PC-3 (cell line): ENCODE results near the gene STX12. TPM values are rescaled to one million over a fixed set of nuclear protein-coding genes. Genes with fewer than 3 reads are reported as not detected.

Source experiments
- ATAC-seq: fragments of 200-7000 bp; cut with Tn5 transposase; 2 replicates; pipeline ENCODE4 v1.9.1; 2020; ENCODE audit warnings: mild to moderate bottlenecking, moderate library complexity
- BruUV-seq: library from RNA; stranded (reverse); fragments of 400-500 nt; replicated peaks from 2 replicates; lab custom pipeline; 2021; lab: Mats Ljungman, UMichigan
- CTCF ChIA-PET: fragments of 300-600 bp; sonication (Branson Sonifier 250); formaldehyde crosslinking; loops from one replicate; lab custom pipeline; 2022; ENCODE audit warnings: antibody characterized with exemption; lab: Charles Lee
- POLR2A ChIA-PET: fragments of 300-600 bp; sonication (Branson Sonifier 250); formaldehyde crosslinking; loops from one replicate; lab custom pipeline; 2022; ENCODE audit warnings: antibody characterized with exemption; ENCODE audit not compliant: unreplicated experiment; lab: Charles Lee
- DNase-seq: peaks from one replicate; pipeline ENCODE4 v3.0.0-alpha.2; 2015
- H2AFZ ChIP-seq: fragments of 300-600 bp; sonication (generic); 2 replicates; pipeline ENCODE4 v1.6.0; 2016; ENCODE audit warnings: antibody characterized with exemption, low read length
- H3F3A ChIP-seq: fragments of 300-600 bp; sonication (generic); one replicate; pipeline ENCODE4 v1.6.0; 2017; ENCODE audit warnings: antibody characterized with exemption, low read length, control low read depth, mild to moderate bottlenecking; ENCODE audit not compliant: unreplicated experiment
- H3K27ac ChIP-seq: fragments of 300-600 bp; sonication (generic); 2 replicates; pipeline ENCODE4 v1.5.1; 2016; ENCODE audit warnings: mild to moderate bottlenecking, low read length
- H3K27me3 ChIP-seq: fragments of 300-600 bp; sonication (generic); 2 replicates; pipeline ENCODE4 v1.6.1; 2016; ENCODE audit warnings: low read length, mixed read lengths
- H3K36me3 ChIP-seq: fragments of 300-600 bp; sonication (generic); 2 replicates; pipeline ENCODE4 v1.6.1; 2016; ENCODE audit warnings: low read depth, mixed run types, low read length, mixed read lengths
- H3K4me1 ChIP-seq: fragments of 300-600 bp; sonication (generic); 2 replicates; pipeline ENCODE4 v1.5.1; 2016; ENCODE audit warnings: low read length; ENCODE audit not compliant: insufficient read depth
- H3K4me2 ChIP-seq: fragments of 300-600 bp; sonication (generic); 2 replicates; pipeline ENCODE4 v1.6.0; 2016; ENCODE audit warnings: low read length
- H3K4me3 ChIP-seq: fragments of 300-600 bp; sonication (generic); 2 replicates; pipeline ENCODE4 v1.5.1; 2016; ENCODE audit warnings: mild to moderate bottlenecking, low read length, mixed read lengths
- H3K79me2 ChIP-seq: fragments of 300-600 bp; sonication (generic); 2 replicates; pipeline ENCODE4 v1.6.1; 2017; ENCODE audit warnings: low read length, mixed read lengths
- H3K9ac ChIP-seq: fragments of 300-600 bp; sonication (generic); 2 replicates; pipeline ENCODE4 v1.6.0; 2016; ENCODE audit warnings: mild to moderate bottlenecking, low read length
- H3K9me2 ChIP-seq: fragments of 300-600 bp; sonication (generic); replicated peaks from 2 replicates; pipeline ENCODE4 v1.6.1; 2016; ENCODE audit warnings: mixed run types, low read length, mixed read lengths
- H3K9me3 ChIP-seq: fragments of 300-600 bp; sonication (generic); 2 replicates; pipeline ENCODE4 v1.6.1; 2016; ENCODE audit warnings: low read length, mixed read lengths
- H4K20me1 ChIP-seq: fragments of 300-600 bp; sonication (generic); 2 replicates; pipeline ENCODE4 v1.6.1; 2016; ENCODE audit warnings: low read length, mixed read lengths
- EZH2 ChIP-seq: fragments of 300-600 bp; sonication (generic); IDR thresholded peaks from one replicate; pipeline ENCODE4 v1.6.1; 2017; ENCODE audit warnings: antibody characterized with exemption, mild to moderate bottlenecking, low read length; ENCODE audit not compliant: unreplicated experiment
- EZH2phosphoT487 ChIP-seq: fragments of 300-600 bp; sonication (generic); IDR thresholded peaks from 2 replicates; pipeline ENCODE4 v1.6.1; 2018; ENCODE audit warnings: mild to moderate bottlenecking, antibody characterized with exemption, low read length, borderline replicate concordance
- intact Hi-C: fragments of 100-400 bp; cut with micrococcal nuclease; formaldehyde crosslinking; loops from 2 replicates; pipeline ENCODE4 v1.9.0; 2023
- total RNA-seq: library from RNA; depleted of rRNA; stranded (reverse); fragments of >200 nt; gene quantifications from 2 replicates; pipeline ENCODE4 v1.2.3, GENCODE V29; 2014
- TF ChIP-seq, protein P1 (sequence below): fragments of 300-600 bp; sonication (generic); conservative IDR thresholded peaks from 2 replicates; pipeline ENCODE4 v1.5.1; 2017; ENCODE audit warnings: antibody characterized with exemption, low read depth, mild to moderate bottlenecking, low read length

The STX12 gene
- total RNA-seq, 1 experiment from 2014 or later = 28.5 TPM

DNA sequence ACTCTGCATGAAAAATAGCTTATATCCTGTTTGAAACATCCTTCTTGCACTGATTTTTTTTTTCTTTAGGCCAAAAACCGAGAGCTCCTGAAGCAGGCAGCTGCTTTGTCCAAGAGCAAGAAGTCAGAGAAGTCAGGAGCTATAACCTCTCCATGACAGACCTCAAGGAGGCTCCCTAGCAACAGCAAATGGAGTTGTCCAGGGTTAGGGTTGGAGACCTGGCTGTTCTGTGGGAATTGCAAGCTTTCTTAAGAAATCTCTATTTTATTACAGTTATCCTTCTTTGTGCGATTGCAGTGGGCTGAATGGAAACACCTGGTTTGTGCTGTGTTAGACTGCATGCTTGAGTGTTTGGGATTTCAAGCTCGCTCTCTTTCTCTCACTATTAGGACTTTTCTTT, 12.6 kb upstream of the STX12 start:
- Histone ChIP-seq H3K4me2 (no peak overlapping the region), H3K79me2 (no peaks in the 10 kb centered on the region), H3K9me3 (no peaks in the 10 kb centered on the region), H3K4me1 (no peaks in the 10 kb centered on the region), H3K27ac (no peak overlapping the region), H3K9me2 (no peaks in the 10 kb centered on the region), H3K9ac (no peak overlapping the region), H3F3A (no peaks in the 10 kb centered on the region), H2AFZ (no peak overlapping the region), H3K36me3 (no peaks in the 10 kb centered on the region), H4K20me1 (no peaks in the 10 kb centered on the region), H3K4me3 (no peak overlapping the region), H3K27me3 (no peaks in the 10 kb centered on the region)
- no peak for DNase-seq
- no peak for TF ChIP-seq EZH2phosphoT487
- no peak for TF ChIP-seq EZH2
- TF ChIP-seq, protein P1, sequence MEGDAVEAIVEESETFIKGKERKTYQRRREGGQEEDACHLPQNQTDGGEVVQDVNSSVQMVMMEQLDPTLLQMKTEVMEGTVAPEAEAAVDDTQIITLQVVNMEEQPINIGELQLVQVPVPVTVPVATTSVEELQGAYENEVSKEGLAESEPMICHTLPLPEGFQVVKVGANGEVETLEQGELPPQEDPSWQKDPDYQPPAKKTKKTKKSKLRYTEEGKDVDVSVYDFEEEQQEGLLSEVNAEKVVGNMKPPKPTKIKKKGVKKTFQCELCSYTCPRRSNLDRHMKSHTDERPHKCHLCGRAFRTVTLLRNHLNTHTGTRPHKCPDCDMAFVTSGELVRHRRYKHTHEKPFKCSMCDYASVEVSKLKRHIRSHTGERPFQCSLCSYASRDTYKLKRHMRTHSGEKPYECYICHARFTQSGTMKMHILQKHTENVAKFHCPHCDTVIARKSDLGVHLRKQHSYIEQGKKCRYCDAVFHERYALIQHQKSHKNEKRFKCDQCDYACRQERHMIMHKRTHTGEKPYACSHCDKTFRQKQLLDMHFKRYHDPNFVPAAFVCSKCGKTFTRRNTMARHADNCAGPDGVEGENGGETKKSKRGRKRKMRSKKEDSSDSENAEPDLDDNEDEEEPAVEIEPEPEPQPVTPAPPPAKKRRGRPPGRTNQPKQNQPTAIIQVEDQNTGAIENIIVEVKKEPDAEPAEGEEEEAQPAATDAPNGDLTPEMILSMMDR = no peak
- intact Hi-C loops = no loop called here
- POLR2A ChIA-PET = interaction anchor here (0.5 to 1.0 kb wide), 2 partner anchors 12 to 65 kb away, joined by 7 to 26 read pairs; partner anchors contain the start of gene STX12
- BruUV-seq = no TSS peak
- CTCF ChIA-PET = interaction anchor here (0.5 to 1.2 kb wide), 3 partner anchors 91 to 493 kb away, joined by 3 to 9 read pairs (median 3); no protein-coding TSS in a partner anchor
- ATAC-seq = no peak

DNA sequence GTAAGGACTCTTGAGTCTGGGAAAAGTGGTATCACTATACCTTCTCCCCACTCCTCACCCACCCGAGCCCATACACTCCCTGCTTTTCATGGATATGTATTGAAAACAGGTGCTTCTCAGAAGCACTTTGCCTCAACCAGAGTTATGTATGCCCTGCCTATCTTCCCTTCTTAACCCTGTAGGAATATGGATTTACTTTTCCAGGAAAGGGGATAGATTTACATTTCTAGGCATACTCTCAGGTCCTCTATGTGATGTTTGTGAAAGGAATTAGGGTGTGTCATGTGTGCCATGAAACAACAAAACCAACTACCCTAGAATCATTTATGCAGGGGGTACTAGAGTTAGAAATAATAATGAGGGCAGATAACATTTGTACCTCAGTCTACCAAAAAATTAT, 11.0 kb upstream of the STX12 start:
- Histone ChIP-seq H3K27ac (no peak overlapping the region), H3K9me3 (no peaks in the 10 kb centered on the region), H3K4me1 (no peaks in the 10 kb centered on the region), H3K4me3 (no peak overlapping the region), H2AFZ (no peak overlapping the region), H3K79me2 (no peaks in the 10 kb centered on the region), H4K20me1 (no peaks in the 10 kb centered on the region), H3K4me2 (no peak overlapping the region), H3K9me2 (no peaks in the 10 kb centered on the region), H3F3A (no peaks in the 10 kb centered on the region), H3K36me3 (no peaks in the 10 kb centered on the region), H3K27me3 (no peaks in the 10 kb centered on the region), H3K9ac (no peak overlapping the region)
- intact Hi-C loops = no loop called here
- ChIA-PET POLR2A (no interaction called here), CTCF (no interaction called here)
- no peak for ATAC-seq
- no TSS peak for BruUV-seq
- TF ChIP-seq EZH2 (no peak), EZH2phosphoT487 (no peak)
- TF ChIP-seq, protein P1 = no peak
- no peak for DNase-seq

- CTCF ChIA-PET = no interaction called here
Measured at GRCh38 chr1:27763358-27763757, 9.7 kb upstream of the STX12 start.

More at GRCh38 chr1:27763358-27763757, 9.7 kb upstream of the STX12 start:
- Histone ChIP-seq H3K27me3 (no peaks in the 10 kb centered on the region), H3K27ac (no peak overlapping the region), H3K9ac (no peak overlapping the region), H2AFZ (no peak overlapping the region), H3K9me3 (no peaks in the 10 kb centered on the region), H3K4me2 (no peak overlapping the region), H3K4me3 (no peak overlapping the region), H3K79me2 (no peaks in the 10 kb centered on the region), H3K9me2 (no peaks in the 10 kb centered on the region), H4K20me1 (no peaks in the 10 kb centered on the region), H3F3A (no peaks in the 10 kb centered on the region), H3K36me3 (no peaks in the 10 kb centered on the region), H3K4me1 (no peaks in the 10 kb centered on the region)
- no peak for DNase-seq
- BruUV-seq = no TSS peak
- TF ChIP-seq, protein P1 = no peak
- TF ChIP-seq EZH2phosphoT487 = no peak
- POLR2A ChIA-PET = no interaction called here
- intact Hi-C loops = no loop called here
- ATAC-seq = no peak
